HCT116 (cell line): Measurements from ENCODE around the gene INF2. TPM values are rescaled to one million over a fixed set of nuclear protein-coding genes. Genes with fewer than 3 reads are reported as not detected.

Experiments used
- ATAC-seq: fragments of 200-7000 bp; cut with Tn5 transposase; 2 replicates; pipeline ENCODE4 v1.9.1; 2020; ENCODE audit warnings: mild to moderate bottlenecking, moderate library complexity
- BruUV-seq: library from RNA; stranded (reverse); fragments of 400-500 nt; replicated peaks from 2 replicates; lab custom pipeline; 2021; lab: Mats Ljungman, UMichigan
- CTCF ChIA-PET: fragments of 300-600 bp; sonication (Branson Sonifier 250); formaldehyde crosslinking; loops from one replicate; lab custom pipeline; 2021; ENCODE audit warnings: antibody characterized with exemption; lab: Charles Lee
- POLR2A ChIA-PET: fragments of 300-600, 350-600 bp; sonication (Branson Sonifier 250); formaldehyde crosslinking; loops from one replicate; lab custom pipeline; 2021; ENCODE audit warnings: antibody characterized with exemption; lab: Charles Lee
- RAD21 ChIA-PET, 2 experiments: fragments of 300-600 bp; sonication (Branson Sonifier 250); formaldehyde crosslinking; loops; one replicate each; lab custom pipeline; 2023; ENCODE audit warnings: low total read pairs in 2 of 2; ENCODE audit not compliant: uncharacterized antibody in 2 of 2, unreplicated experiment in 2 of 2, low non-redundant PET in 1 of 2; lab: Charles Lee
- DNase-seq: peaks from one replicate; pipeline ENCODE4 v3.0.0-alpha.2; 2010; ENCODE audit warnings: low read depth, low spot score
- H2AFZ ChIP-seq: fragments of 200-600 bp; shearing (Covaris generic), sonication (generic); 2 replicates; pipeline ENCODE4 v1.6.1; 2017; ENCODE audit warnings: low read depth, mixed run types, mixed read lengths, antibody characterized with exemption, low read length; ENCODE audit not compliant: poor library complexity, severe bottlenecking
- H3K27ac ChIP-seq: 2 replicates; pipeline ENCODE4 v1.5.1; 2012; ENCODE audit warnings: low read depth, low read length
- H3K27me3 ChIP-seq: fragments of 200-600 bp; sonication (generic); 2 replicates; pipeline ENCODE4 v1.6.1; 2016; ENCODE audit warnings: mixed run types, low read length, mixed read lengths; ENCODE audit not compliant: insufficient read depth
- H3K36me3 ChIP-seq, 2 experiments: fragments of 200-500 bp in 1 of 2; fragments of 200-600 bp in 1 of 2; sonication (Bioruptor generic) in 1 of 2; sonication (generic) in 1 of 2; 2 replicates each; pipeline versions ENCODE4 v1.5.1 to v1.6.1; 2014 to 2016; ENCODE audit warnings: low read length in 2 of 2, inconsistent platforms in 1 of 2, mixed read lengths in 1 of 2, mixed run types in 1 of 2; ENCODE audit not compliant: insufficient read depth in 2 of 2, control insufficient read depth in 1 of 2
- H3K4me1 ChIP-seq, 2 experiments: fragments of 200-600 bp in 1 of 2; sonication (generic) in 1 of 2; 2 replicates each; pipeline versions ENCODE4 v1.5.1 to v1.6.1; 2012 to 2017; ENCODE audit warnings: low read length in 2 of 2, inconsistent platforms in 1 of 2, mild to moderate bottlenecking in 1 of 2, mixed read lengths in 1 of 2, mixed run types in 1 of 2, moderate library complexity in 1 of 2; ENCODE audit not compliant: insufficient read depth in 2 of 2, control insufficient read depth in 1 of 2
- H3K4me2 ChIP-seq: fragments of 200-600 bp; sonication (generic); 2 replicates; pipeline ENCODE4 v1.6.1; 2017; ENCODE audit warnings: mixed run types, low read length, mixed read lengths
- H3K4me3 ChIP-seq, 2 experiments: fragments of 200-600 bp in 1 of 2; sonication (generic) in 1 of 2; replicated peaks in 1 of 2; 2 replicates each; pipeline ENCODE4 v1.5.1; 2011 to 2016; ENCODE audit warnings: low read length in 2 of 2, control low read depth in 1 of 2, low read depth in 1 of 2, mild to moderate bottlenecking in 1 of 2, mixed read lengths in 1 of 2, mixed run types in 1 of 2
- H3K79me2 ChIP-seq: fragments of 200-600 bp; sonication (generic); 2 replicates; pipeline ENCODE4 v1.6.1; 2017; ENCODE audit warnings: mild to moderate bottlenecking, mixed run types, low read length, moderate library complexity, mixed read lengths; ENCODE audit not compliant: insufficient read depth
- H3K9ac ChIP-seq: fragments of 200-600 bp; sonication (generic); 2 replicates; pipeline ENCODE4 v1.6.1; 2016; ENCODE audit warnings: low read length, mixed read lengths
- H3K9me2 ChIP-seq: fragments of 200-600 bp; sonication (generic), shearing (Covaris generic); 2 replicates; pipeline ENCODE4 v1.6.1; 2017; ENCODE audit warnings: mixed run types, mild to moderate bottlenecking, moderate library complexity; ENCODE audit not compliant: insufficient read depth
- H3K9me3 ChIP-seq, 2 experiments: fragments of 200-500 bp in 1 of 2; fragments of 200-600 bp in 1 of 2; sonication (Bioruptor generic) in 1 of 2; sonication (generic) in 1 of 2; 2 replicates each; pipeline ENCODE4 v1.6.1; 2014 to 2017; ENCODE audit warnings: low read length in 2 of 2, mixed read lengths in 2 of 2, inconsistent platforms in 1 of 2, low read depth in 1 of 2, mild to moderate bottlenecking in 1 of 2, mixed run types in 1 of 2, moderate library complexity in 1 of 2; ENCODE audit not compliant: control insufficient read depth in 1 of 2, insufficient read depth in 1 of 2
- H4K20me1 ChIP-seq: fragments of 200-600 bp; sonication (generic), shearing (Covaris generic); 2 replicates; pipeline ENCODE4 v1.6.1; 2017; ENCODE audit warnings: mixed run types, mild to moderate bottlenecking, moderate library complexity; ENCODE audit not compliant: insufficient read depth
- CBX3 ChIP-seq: IDR thresholded peaks from 2 replicates; pipeline ENCODE4 v1.6.1; 2012; ENCODE audit warnings: low read depth
- CEBPB ChIP-seq: IDR thresholded peaks from 2 replicates; pipeline ENCODE4 v1.6.1; 2012; ENCODE audit warnings: low read depth
- EZH2phosphoT487 ChIP-seq: fragments of 200-600 bp; IDR thresholded peaks from 2 replicates; pipeline ENCODE4 v1.6.1; 2018; ENCODE audit warnings: antibody characterized with exemption, borderline replicate concordance
- POLR2AphosphoS5 ChIP-seq: IDR thresholded peaks from 2 replicates; pipeline ENCODE4 v1.6.1; 2011; ENCODE audit warnings: mild to moderate bottlenecking, low read depth, low read length, moderate library complexity
- RAD21 ChIP-seq: IDR thresholded peaks from 2 replicates; pipeline ENCODE4 v1.6.1; 2012; ENCODE audit warnings: low read depth, mild to moderate bottlenecking
- SIN3A ChIP-seq: IDR thresholded peaks from 2 replicates; pipeline ENCODE4 v1.6.1; 2012; ENCODE audit warnings: low read depth
- YY1 ChIP-seq: IDR thresholded peaks from 2 replicates; pipeline ENCODE4 v1.6.1; 2011; ENCODE audit warnings: low read length, low read depth, moderate library complexity, mild to moderate bottlenecking; ENCODE audit not compliant: insufficient replicate concordance; ENCODE audit errors: extremely low read depth
- ZBTB33 ChIP-seq: IDR thresholded peaks from 2 replicates; pipeline ENCODE4 v1.6.1; 2011; ENCODE audit warnings: mild to moderate bottlenecking, low read length, moderate library complexity; ENCODE audit not compliant: insufficient replicate concordance; ENCODE audit errors: extremely low read depth
- ZFX ChIP-seq: fragments of 450-650 bp; IDR thresholded peaks from 2 replicates; pipeline ENCODE4 v1.6.1; 2017
- intact Hi-C: fragments of 100-400 bp; cut with micrococcal nuclease; formaldehyde crosslinking; loops from 2 replicates; pipeline ENCODE4 v1.10.0; 2022
- total RNA-seq: library from RNA; stranded (reverse); gene quantifications from one replicate; pipeline ENCODE4 v1.2.1, GENCODE V29; 2021; ENCODE audit not compliant: unreplicated experiment
- TF ChIP-seq, protein P1 (sequence below): IDR thresholded peaks from 2 replicates; pipeline ENCODE4 v1.6.1; 2012; ENCODE audit warnings: low read depth

INF2 gene
- total RNA-seq, 1 experiment from 2014 or later: 95.8 TPM

GRCh38 chr14:104641753-104642539, 47.5 kb upstream of the INF2 start:
- intact Hi-C loops: no loop called here
- no peak for ATAC-seq
- Histone ChIP-seq H3K9me2 (no peaks in the 10 kb centered on the region), H3K27ac (no peak overlapping the region), H3K27me3 (peaks cover 5% of the 10 kb centered on the region; the same call in 1 of the 2 replicates), H3K4me2 (no peak overlapping the region), H3K4me1 (peaks cover 4 to 6% of the 10 kb centered on the region in 2 experiments), H4K20me1 (no peaks in the 10 kb centered on the region), H2AFZ (no peak overlapping the region), H3K4me3 (no peak overlapping the region), H3K9ac (no peak overlapping the region), H3K79me2 (no peaks in the 10 kb centered on the region), H3K9me3 (peaks cover 0 to 4% of the 10 kb centered on the region in 2 experiments; a peak in 1 of 4 replicates), H3K36me3 (no peaks in the 10 kb centered on the region)
- BruUV-seq: no TSS peak
- RAD21 ChIA-PET: no interaction called here
- CTCF ChIA-PET: no interaction called here
- POLR2A ChIA-PET: no interaction called here
- TF ChIP-seq YY1 (no peak), SIN3A (no peak), CEBPB (no peak), POLR2AphosphoS5 (no peak), ZBTB33 (no peak), CBX3 (no peak), ZFX (no peak), EZH2phosphoT487 (no peak), RAD21 (no peak)
- TF ChIP-seq, protein P1, sequence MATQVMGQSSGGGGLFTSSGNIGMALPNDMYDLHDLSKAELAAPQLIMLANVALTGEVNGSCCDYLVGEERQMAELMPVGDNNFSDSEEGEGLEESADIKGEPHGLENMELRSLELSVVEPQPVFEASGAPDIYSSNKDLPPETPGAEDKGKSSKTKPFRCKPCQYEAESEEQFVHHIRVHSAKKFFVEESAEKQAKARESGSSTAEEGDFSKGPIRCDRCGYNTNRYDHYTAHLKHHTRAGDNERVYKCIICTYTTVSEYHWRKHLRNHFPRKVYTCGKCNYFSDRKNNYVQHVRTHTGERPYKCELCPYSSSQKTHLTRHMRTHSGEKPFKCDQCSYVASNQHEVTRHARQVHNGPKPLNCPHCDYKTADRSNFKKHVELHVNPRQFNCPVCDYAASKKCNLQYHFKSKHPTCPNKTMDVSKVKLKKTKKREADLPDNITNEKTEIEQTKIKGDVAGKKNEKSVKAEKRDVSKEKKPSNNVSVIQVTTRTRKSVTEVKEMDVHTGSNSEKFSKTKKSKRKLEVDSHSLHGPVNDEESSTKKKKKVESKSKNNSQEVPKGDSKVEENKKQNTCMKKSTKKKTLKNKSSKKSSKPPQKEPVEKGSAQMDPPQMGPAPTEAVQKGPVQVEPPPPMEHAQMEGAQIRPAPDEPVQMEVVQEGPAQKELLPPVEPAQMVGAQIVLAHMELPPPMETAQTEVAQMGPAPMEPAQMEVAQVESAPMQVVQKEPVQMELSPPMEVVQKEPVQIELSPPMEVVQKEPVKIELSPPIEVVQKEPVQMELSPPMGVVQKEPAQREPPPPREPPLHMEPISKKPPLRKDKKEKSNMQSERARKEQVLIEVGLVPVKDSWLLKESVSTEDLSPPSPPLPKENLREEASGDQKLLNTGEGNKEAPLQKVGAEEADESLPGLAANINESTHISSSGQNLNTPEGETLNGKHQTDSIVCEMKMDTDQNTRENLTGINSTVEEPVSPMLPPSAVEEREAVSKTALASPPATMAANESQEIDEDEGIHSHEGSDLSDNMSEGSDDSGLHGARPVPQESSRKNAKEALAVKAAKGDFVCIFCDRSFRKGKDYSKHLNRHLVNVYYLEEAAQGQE: no peak
- DNase-seq: no peak
